Sigmoid colon (tissue), 4 donors: ENCODE results near the gene ARAP3.

ENCODE experiments used
- EP300 ChIP-seq, 4 donors: sonication (generic); formaldehyde crosslinking; IDR thresholded peaks; one replicate each; pipeline ENCODE4 v1.6.1; 2017; ENCODE audit warnings: antibody characterized with exemption in 4 of 4
- POLR2A ChIP-seq, 2 donors: fragments of 450-650 bp; IDR thresholded peaks; one replicate each; pipeline ENCODE4 v1.6.1; 2016; ENCODE audit warnings: antibody characterized with exemption in 2 of 2, mild to moderate bottlenecking in 2 of 2, moderate library complexity in 2 of 2
- POLR2AphosphoS5 ChIP-seq, 4 donors: sonication (generic); formaldehyde crosslinking; IDR thresholded peaks; one replicate each; pipeline ENCODE4 v1.6.1; 2017; ENCODE audit warnings: antibody characterized with exemption in 4 of 4
- TF ChIP-seq, protein P1 (sequence below), 4 experiments: fragments of 450-650 bp in 3 of 4; fragments of 200-600 bp in 1 of 4; IDR thresholded peaks; one replicate each; pipeline ENCODE4 v1.5.1; 2016 to 2019; ENCODE audit warnings: antibody characterized with exemption in 4 of 4, mild to moderate bottlenecking in 3 of 4, moderate library complexity in 2 of 4

DNA sequence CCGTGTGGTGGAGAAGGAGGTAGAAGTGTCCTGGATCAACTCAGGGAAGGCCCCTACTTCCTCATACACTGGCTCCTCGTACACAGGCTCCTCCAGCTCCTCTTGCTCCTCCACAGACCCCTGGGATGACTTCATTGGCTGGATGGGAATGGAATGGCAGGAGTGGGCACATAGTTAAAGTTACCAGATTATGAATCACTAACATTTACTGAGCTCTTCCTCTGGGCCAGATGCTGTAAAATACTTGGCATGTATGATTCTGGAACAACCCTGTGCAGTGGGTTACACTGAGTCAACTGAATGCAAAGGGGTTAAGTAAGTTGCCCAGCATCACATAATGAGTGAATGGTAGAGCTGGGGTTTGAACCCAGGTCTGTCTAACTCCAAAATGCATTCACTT is 27.7 kb downstream of the ARAP3 start:
- TF ChIP-seq, protein P1, sequence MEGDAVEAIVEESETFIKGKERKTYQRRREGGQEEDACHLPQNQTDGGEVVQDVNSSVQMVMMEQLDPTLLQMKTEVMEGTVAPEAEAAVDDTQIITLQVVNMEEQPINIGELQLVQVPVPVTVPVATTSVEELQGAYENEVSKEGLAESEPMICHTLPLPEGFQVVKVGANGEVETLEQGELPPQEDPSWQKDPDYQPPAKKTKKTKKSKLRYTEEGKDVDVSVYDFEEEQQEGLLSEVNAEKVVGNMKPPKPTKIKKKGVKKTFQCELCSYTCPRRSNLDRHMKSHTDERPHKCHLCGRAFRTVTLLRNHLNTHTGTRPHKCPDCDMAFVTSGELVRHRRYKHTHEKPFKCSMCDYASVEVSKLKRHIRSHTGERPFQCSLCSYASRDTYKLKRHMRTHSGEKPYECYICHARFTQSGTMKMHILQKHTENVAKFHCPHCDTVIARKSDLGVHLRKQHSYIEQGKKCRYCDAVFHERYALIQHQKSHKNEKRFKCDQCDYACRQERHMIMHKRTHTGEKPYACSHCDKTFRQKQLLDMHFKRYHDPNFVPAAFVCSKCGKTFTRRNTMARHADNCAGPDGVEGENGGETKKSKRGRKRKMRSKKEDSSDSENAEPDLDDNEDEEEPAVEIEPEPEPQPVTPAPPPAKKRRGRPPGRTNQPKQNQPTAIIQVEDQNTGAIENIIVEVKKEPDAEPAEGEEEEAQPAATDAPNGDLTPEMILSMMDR (IDR thresholded peaks at IDR 0.05), result no peak
- TF ChIP-seq POLR2A (IDR thresholded peaks at IDR 0.05) (no peak), POLR2AphosphoS5 (IDR thresholded peaks at IDR 0.05) (no peak), EP300 (IDR thresholded peaks at IDR 0.05) (no peak)
